GM19043 (cell line): ENCODE data around the gene HSBP1.

ENCODE experiments used
- ATAC-seq: cut with Tn5 transposase; IDR thresholded peaks from one replicate; pipeline ENCODE4 v1.9.1; 2021; ENCODE audit warnings: low read depth; ENCODE audit not compliant: unreplicated experiment

The HSBP1 gene

DNA sequence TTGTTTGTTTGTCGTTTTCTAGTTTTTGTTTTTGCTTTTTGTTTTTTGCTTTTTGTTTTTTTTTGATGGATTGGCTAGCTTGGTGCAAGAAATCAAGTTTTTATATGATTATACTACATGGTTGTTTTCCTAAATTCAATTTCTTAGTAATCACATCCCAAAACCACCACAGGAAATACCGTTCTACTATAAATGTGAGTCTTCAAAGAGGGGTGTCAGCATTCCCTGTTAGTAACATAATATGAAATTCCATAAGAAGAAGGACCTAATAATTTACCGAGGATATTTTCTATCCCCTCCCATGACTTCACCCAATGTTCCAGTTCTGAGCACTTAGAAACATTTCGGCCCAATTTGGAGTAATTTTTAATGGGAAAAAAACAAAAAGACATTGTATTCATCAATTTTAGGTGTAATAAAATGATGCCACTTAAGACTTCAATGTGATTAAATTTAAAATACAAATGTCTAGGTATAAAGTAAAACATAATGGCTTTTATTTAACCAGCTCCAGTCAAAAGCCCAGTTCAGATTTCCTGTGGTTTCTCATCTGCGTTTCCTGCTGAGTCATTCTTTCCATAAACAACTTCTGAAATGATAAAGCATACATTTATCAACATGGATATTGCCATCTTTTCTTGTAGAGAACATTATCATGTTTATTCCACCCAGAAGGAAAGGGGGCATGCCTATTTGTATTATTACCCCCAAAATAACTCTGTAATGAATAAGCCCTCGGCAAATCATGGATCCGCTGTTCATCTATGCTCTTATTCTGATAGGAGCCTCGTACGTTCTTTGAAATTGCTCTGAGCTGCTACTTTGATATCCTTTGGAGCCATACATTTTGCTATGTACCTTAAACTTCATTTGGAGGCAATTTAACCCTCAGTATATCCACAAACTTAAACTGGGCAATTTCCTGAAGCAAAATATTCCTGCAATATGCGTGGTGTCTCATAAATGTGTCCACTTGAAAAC lies 28.1 kb downstream of the HSBP1 start:
- ATAC-seq, result no peak

DNA sequence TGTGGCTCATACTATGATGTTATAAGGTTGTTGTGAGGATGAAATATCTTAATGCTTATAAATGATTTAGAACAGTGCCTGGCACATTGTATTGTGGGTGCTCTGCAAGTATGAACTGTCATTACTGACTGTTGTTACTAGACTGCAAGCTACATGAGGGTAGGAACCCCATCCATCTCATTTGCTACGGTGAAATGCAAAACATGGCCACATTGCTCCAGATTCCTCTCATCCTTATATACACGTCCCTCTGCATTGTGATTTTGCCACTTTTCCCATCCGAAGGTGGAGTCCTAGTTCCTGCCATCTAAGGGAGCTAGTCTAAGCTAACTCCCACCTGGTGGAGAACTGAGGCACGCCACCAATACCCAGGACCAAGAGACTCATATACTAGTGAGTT lies 29.8 kb downstream of the HSBP1 start:
- ATAC-seq, result no peak

DNA sequence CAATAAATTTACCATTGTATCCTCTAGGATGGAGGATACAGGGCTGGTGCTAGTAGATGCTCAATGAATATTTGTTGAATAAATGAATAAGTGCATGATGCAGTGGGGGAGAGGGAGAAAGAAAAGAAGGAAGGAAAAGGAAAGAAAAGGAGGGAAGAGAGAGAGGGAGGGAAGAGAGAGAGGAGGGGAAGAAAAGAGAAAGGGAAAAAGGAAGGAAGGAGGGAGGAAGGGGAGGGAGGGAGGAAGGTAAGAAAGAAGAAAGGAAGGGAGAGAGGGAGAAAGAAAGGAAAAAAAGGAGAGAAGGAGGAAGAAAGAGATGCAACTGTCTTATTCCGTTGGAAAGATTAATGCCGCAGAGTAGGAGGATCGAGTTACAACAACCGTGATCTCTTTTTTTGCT lies 30.4 kb downstream of the HSBP1 start:
- no peak for ATAC-seq

DNA sequence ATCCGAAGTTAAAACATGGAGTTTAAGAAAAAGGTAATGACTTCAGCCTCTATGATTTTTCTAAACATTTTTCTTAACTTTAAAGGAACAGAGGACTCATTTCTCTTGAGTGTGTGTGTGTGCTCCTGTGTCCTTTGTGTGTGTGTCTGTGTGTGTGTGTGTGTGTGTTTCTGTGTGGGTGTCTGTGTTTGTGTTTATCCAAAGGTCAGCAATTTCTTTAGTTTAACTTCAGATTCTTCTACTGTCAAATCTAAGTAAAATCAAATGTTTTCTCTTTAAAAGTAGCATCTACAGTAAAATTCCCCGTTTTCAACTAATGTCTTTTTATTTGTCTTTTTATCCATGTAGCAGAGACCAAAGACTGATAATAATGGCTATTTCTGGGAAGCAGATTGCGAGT lies 31.8 kb downstream of the HSBP1 start:
- no peak for ATAC-seq

DNA sequence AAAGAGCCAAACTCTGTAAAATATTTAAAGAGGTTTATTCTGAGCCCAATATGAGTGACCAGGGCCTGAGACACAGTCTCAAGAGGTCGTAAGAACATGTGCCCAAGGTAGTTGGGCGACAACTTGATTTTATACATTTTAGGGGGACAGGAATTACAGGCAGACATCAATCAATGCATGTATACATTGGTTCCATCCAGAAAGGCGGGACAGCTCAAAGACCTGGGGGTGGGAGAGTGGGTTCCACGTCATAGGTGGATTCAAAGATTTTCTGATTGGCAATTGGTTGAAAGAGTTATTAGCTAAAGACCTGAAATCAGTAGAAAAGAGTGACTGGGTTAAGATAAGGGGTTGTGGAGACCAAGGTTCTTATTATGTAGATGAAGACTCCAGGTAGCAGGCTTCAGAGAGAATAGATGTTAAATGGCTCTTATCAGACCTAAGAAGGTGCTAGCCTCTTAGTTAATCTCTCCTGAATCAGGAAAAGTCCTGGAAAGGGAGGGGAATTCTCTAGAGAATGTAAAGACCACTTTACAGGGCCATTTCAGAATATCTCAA lies 32.4 kb downstream of the HSBP1 start:
- no peak for ATAC-seq

DNA sequence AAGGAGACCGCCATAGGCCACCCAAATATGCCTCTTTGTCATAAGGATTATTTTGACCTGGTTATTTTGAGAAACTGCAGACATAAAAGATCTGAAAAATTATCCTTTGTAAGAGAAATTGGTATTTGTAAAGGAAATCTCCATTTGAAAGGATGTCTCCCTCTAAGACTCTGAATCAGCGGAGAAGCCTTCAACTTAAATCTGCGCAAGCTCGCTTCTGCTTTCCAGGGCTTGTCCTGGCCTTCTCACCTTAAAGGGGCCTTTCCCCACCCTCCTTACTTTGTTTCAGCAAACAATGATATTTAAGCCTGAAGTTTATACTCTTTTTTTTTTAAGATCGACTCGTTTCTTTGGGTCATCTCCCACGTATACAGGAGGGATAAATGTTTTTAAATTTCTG lies 34.5 kb downstream of the HSBP1 start:
- no peak for ATAC-seq

DNA sequence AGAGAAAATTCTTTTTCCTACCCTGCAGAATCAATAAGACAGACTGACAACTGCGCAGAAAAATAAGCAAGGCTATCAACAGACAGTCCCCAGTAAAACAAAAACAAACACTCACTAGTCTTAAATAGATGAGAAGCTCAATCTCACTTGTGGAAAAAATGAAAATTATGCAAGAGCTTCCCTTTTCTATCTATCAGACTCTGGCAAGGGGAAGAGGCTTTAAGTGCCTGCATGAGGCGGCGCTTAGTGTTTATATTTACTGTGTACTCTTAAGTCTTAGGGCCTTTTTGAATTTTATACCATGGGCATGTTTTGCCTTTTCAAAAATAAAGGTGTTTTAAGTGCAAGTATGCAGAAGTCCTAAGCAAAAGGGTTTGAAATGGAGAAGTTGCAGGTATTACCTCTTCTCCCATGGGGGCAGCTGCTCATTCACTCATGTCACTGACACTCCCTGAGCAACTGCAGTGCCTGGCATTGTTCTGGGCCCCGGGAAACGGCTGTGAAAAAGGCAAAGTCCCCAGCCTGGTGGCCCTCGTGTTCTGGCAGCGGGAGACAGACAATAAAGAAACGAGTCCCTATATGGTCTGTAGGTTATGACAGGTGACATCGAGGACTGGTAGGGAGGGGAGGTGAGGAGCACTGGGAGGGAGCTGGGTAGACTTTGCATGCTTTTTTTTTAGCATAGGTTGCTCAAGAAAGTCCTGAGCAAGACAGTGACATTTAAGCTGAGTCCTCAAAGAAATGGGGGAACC lies 35.2 kb downstream of the HSBP1 start:
- no peak for ATAC-seq

DNA sequence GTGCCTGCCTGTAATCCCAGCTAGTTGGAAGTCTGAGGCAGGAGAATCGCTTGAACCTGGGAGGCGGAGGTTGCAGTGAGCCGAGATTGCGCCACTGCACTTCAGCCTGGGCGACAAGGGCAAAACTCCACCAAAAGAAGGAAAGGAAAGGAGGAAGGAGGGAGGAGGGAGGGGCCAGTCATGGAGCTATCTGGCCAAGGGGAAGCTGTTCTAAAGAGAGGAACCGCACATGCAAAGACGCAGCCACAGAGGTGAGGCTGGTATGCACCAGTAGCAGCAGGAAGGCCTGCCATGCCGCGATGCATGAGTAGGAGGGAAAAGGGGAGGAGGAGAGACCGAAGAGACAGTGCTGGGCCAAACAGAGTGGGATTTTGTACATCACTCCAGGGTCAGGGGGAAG lies 35.9 kb downstream of the HSBP1 start:
- no peak for ATAC-seq

DNA sequence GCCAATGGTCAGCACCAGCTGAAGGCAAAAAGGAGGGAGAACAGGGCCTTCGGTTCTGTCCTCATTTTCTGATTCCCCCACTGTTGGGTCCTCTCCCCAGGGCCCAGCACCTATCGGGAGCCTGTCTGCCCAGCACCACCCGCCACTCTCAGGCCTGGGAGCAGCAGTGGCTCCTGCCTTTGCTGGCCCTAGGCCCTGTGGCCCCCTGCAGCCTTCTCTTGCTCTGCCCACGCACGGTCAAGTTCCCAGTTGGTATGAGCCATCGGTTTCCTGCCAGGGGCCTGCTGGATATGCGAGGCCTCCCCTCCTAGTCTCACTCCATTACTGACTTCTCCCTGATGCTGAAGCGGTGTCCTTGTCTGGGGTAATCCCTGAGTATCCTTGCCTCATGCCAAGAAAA lies 37.5 kb downstream of the HSBP1 start:
- no peak for ATAC-seq

DNA sequence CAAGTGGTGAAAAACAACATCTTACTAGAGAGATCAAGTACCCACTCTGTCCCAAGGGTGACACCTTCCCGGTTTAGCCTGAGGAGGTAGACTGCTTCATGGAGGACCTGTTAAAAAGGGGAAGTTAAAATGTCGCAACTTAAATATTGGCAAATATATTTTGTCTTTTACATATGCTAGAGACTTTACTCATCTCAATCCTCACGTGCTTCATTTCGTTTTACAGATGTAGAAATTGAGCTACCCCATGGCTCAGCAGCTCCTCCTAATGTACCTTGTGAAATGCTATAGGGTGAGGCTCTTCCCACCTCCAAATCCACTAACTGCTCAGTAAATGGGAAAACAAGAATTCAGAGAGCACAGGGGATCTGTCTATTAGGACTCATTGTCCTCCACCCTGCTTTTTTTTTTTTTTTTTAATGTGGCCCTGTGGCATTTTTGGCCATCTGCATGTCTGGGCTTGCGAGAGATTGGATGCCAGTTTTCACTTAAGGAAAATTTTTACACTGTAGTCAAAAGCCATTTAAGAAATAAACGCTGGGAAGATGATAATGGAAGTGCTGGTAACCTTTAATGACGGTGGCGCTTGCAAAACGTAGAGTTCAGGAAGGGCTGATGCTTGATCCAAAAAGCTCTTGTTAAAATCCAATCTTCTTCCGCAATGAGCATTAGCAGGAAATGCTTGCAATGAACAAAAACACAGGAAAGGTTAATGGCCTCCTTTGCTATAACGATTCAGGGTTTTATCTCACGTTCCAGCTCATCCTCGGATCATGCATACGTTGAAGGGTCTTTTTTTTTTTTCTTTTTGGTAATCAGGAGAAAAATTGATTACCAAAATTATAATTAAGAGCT lies 39.8 kb downstream of the HSBP1 start:
- ATAC-seq, result no peak

DNA sequence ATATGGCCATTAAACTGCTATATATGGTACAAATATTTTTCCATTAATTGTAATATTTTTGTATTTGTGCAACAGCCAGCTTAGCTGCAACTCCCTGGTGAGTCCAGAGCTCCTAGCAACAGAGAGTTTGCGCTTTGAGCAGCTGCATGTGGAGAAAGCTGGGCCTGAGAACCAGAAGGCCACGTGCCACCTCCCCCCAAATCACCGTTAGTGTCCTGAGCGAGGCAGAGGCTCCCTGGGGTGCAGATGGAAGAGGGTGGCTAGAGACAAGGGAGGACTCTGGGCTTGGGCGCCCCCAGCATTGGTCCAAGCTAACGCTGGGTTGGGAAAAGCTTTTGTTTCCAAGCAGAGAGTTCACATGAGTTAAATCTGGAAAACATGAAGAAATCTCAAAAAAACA lies 41.6 kb downstream of the HSBP1 start:
- no peak for ATAC-seq

DNA sequence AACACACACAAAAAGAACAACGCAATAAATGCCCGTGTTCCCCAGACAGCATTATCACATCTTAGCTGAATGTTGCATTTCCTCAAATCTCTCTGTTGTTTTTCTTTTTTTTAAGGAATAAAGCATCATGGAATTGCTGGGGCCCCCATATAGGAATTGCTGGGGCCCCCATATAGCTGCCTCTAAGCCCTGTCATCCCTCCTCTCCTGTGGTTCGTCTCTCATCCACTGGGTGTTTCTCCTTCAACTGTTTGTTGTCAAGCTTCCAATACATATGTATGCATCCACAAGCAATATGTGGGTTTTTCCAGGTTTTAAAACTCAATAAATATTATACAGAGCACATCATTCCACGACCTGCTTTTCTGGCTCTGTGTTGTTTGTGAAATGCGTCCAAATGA lies 43.2 kb downstream of the HSBP1 start:
- no peak for ATAC-seq

DNA sequence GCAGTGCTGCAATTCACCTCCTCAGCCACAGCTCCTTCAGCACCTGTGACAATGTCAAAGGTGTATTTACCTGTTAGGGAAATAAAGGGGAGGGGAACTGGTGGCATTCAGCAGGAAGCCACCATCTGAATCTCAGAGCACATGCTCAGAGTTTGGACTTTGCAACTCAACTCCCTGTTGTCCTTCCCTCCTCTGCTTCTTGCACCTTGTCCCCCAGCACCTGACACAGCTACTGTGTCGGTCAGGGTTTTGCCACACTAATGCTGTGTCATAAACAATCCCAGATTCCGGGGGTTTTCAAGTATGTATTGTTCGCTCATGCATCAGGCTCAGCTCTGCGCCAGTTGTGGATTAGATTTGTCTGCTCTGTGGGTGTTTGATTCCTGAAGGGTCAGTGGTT lies 43.7 kb downstream of the HSBP1 start:
- ATAC-seq, result no peak

DNA sequence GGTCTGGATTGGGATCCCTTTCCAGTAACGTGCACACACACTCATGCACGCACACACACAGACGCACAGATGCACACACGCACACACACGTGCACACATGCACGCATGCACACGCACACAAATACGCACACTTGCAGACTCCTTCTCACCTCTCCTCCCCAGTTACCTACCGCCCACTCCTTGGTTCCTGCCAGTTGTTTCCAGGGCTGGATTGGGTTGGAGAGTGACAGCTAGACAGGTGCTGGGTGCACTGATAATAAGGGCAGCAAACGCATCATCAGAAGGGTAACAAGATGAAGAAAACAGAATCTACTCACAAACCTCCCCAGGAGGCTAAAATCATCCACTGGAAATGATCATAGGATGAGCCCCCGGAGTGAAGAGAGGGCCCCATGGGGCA lies 45.0 kb downstream of the HSBP1 start:
- no peak for ATAC-seq

DNA sequence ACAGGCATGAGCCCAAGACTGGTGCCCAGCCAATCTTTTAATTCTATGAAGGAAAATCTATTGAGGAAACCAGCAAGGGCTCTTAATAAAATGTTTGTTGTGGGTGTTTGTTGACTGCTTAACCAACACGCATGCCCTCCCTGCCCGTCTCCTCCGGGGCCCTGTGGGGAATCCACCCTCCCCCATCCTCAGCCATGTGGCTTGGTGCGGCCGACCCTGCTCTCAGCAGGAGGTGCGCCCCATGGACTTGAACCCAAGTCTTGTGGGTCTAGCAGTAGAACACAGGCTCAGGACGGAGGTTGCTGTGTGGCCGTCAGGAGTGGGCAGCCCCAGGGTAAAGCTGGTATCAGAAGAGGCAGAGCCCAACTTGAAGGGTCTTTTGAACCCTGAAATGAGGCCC lies 46.1 kb downstream of the HSBP1 start:
- no peak for ATAC-seq

DNA sequence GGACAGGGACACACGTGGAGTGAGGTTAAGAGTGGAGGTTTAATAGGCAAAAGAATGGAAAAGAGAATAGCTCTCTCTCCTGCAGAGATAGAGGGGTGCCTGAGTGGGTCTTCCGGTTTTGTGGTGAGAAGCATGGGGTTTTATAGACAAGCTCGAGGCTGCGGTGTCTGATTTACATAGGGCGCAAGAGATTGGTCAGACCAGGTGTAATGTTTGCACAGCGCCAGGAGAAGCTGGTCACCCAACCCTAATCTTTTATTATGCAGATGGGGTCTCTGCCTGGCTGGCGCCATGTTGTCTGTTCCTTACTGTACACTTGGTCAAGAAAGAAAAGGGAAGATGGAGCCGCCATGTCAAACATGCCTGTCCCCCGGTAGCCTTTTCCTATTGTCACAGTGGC lies 46.6 kb downstream of the HSBP1 start:
- ATAC-seq, result no peak

DNA sequence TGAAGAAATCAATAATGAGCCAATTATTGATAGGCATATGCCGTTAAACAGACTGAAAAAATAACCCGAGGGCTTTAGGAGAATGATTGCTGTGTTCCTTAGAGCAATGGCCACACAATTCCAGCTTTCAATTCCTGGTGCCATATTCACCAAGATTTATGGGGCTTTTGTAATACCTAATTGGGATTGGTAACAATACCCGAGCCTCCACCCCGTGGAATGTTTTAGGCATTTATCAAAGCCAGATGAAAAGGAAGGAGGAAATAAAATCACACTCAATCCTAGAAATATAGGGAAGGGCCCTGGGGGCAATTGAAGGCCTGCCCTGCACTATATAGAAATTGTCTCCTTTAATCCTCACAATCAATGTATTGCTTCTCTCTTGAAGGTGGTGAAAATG lies 49.0 kb downstream of the HSBP1 start:
- ATAC-seq, result no peak

DNA sequence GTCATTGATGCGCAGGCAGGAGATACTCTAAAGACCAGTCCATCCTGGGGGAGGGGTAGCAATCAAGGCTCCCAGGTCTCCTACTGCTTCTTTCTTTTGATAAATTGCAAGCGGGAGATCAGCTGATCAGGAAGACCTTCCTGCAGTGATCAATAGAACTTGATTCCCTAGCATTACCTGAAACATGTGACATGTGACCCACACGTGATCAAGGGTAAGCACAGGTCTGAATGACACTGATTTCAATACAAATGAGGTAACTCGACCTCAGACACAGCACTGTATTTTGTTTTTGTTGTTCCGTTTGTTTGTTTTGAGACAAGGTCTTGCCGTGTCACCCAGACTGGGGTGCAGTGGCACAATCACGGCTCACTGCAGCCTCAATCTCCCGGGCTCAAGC lies 51.5 kb downstream of the HSBP1 start:
- ATAC-seq, result no peak

DNA sequence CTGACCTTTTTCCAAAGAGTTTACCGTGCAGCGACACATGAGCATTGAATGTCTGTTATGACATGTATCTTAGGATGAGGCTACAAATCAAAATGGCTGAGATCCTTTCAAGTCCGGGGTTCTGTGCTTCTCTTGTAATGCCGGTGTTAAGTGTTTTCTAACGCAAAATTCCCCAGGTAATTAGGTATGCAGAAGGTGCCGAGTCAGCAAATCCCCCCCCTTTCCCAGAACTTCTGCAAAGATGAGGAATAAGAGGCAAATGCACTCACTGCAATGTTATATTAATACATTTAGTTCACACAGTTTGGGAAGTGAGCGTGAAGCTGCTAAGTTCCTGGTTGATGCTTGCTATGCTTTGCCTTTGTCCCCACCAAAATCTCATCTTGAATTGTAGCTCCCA lies 54.9 kb downstream of the HSBP1 start:
- no peak for ATAC-seq

DNA sequence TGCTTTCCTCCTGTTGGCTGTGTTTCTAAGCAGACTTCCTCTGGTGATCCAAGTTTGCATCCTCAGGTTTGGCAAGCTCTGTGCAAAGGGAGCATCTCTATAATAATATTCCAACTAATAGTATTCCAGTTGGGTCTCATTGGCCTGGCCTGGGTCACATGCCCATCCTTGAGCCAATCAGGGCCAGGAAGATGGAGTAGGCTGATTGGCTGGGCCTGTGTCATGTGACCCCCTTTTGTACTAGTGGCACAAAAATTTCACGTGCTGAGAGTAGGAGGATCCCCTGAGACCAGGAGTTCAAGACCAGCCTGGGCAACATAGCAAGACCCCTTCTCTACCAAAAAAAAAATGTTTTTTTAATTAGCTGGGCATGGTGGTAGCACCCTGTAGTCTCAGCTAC lies 55.9 kb downstream of the HSBP1 start:
- ATAC-seq, result no peak
